ENCODE results near the gene SLC4A5. TPM values are rescaled to one million over a fixed set of nuclear protein-coding genes. Genes with fewer than 3 reads are reported as not detected.

SLC4A5 gene
- total RNA-seq, 4 donors from 2014 or later, result 18.3 to 94.5 (median 59.8) TPM

DNA sequence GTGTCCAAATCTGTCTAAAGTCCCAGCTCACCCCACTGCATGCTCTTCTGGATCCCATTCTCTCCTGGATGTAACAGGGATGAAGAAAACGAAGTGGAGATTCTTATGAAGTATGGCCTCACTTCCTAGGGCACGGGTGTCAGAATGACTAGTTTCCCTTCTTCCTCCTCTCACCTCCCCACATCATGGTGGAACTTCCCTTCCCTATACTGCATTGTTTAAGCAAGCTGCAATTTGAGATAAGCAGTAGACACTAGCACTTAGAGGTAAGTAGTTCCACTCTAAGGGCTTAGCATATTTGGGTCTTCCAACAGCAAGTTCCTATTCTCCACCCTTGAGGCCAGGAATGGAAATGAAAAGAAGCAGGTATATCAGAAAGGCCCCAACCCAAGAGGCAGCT lies 29.7 kb downstream of the SLC4A5 start:
- no peak for TF ChIP-seq POLR2A (IDR thresholded peaks at IDR 0.05)
- TF ChIP-seq, protein P1, sequence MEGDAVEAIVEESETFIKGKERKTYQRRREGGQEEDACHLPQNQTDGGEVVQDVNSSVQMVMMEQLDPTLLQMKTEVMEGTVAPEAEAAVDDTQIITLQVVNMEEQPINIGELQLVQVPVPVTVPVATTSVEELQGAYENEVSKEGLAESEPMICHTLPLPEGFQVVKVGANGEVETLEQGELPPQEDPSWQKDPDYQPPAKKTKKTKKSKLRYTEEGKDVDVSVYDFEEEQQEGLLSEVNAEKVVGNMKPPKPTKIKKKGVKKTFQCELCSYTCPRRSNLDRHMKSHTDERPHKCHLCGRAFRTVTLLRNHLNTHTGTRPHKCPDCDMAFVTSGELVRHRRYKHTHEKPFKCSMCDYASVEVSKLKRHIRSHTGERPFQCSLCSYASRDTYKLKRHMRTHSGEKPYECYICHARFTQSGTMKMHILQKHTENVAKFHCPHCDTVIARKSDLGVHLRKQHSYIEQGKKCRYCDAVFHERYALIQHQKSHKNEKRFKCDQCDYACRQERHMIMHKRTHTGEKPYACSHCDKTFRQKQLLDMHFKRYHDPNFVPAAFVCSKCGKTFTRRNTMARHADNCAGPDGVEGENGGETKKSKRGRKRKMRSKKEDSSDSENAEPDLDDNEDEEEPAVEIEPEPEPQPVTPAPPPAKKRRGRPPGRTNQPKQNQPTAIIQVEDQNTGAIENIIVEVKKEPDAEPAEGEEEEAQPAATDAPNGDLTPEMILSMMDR (IDR thresholded peaks at IDR 0.05), result no peak
- Histone ChIP-seq H3K4me3 (replicated peaks in 1 of 3) (no peak overlapping the region), H3K27me3 (no peaks in the 10 kb centered on the region), H3K4me1 (peaks cover 41 to 46% of the 10 kb centered on the region in 2 donors), H3K36me3 (no peaks in the 10 kb centered on the region), H3K27ac (peak overlapping the region; percentile 55 to 64 (median 60)), H3K9me3 (no peaks in the 10 kb centered on the region)
- DNase-seq, result no peak
- intact Hi-C loops (cut with DNase I), result no loop called here
- 72 to 75% methylated on average over 2 of the region's 2 CpGs for WGBS, 2 donors

DNA sequence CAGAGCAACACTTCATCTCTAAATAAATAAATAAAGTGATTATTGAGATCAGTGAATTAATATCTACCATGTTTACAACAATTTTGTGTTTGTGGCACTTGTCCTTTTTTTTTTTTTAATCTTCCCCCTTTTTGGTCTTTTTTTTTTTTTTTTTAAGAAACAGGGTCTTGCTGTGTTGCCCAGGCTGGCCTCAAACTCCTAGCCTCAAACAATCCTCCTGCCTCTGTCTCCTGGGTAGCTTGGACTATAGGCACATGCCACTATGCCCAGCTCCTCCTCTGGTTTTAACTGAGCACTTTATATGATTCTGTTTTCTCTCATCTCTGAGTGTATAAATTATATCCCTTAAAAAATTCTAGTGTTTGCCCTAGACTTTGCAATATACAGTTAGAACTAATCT lies 30.3 kb downstream of the SLC4A5 start:
- Histone ChIP-seq H3K27me3 (no peaks in the 10 kb centered on the region), H3K27ac (no peak overlapping the region), H3K9me3 (no peaks in the 10 kb centered on the region), H3K36me3 (no peaks in the 10 kb centered on the region), H3K4me1 (peaks cover 38 to 41% of the 10 kb centered on the region in 2 donors), H3K4me3 (replicated peaks in 1 of 3) (no peak overlapping the region)
- intact Hi-C loops (cut with DNase I), result no loop called here
- no peak for DNase-seq
- TF ChIP-seq, protein P1 (IDR thresholded peaks at IDR 0.05), result no peak
- TF ChIP-seq POLR2A (IDR thresholded peaks at IDR 0.05), result no peak

DNA sequence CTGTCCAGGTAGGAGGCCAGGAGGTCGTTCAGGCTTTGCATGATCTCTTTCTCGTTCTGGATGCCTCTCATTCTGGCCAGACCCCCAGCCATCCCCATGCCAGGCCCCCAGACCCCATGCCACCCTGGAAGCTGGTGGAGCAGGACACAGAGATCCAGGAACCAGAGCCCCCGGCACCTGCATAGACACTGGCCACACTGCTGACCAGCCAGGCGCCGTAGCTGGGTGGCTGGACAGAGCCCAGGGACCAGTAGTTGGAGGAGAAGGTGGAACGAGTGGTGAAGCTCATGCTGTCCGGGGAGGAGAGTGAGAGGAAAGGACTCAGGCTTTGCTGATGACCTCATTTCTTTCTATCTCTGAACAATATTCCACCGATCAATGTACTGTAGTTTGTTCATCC lies 35.5 kb downstream of the SLC4A5 start:
- Histone ChIP-seq H3K4me3 (replicated peaks in 1 of 3) (no peak overlapping the region), H3K36me3 (no peaks in the 10 kb centered on the region), H3K27me3 (no peaks in the 10 kb centered on the region), H3K27ac (no peak overlapping the region), H3K9me3 (no peaks in the 10 kb centered on the region), H3K4me1 (peaks cover 10 to 14% of the 10 kb centered on the region in 2 donors)
- intact Hi-C loops (cut with DNase I), result no loop called here
- TF ChIP-seq, protein P1 (IDR thresholded peaks at IDR 0.05), result no peak
- TF ChIP-seq POLR2A (IDR thresholded peaks at IDR 0.05), result no peak
- WGBS, 2 donors, result 91 to 93% methylated on average over 8 of the region's 8 CpGs
- DNase-seq, result no peak

DNA sequence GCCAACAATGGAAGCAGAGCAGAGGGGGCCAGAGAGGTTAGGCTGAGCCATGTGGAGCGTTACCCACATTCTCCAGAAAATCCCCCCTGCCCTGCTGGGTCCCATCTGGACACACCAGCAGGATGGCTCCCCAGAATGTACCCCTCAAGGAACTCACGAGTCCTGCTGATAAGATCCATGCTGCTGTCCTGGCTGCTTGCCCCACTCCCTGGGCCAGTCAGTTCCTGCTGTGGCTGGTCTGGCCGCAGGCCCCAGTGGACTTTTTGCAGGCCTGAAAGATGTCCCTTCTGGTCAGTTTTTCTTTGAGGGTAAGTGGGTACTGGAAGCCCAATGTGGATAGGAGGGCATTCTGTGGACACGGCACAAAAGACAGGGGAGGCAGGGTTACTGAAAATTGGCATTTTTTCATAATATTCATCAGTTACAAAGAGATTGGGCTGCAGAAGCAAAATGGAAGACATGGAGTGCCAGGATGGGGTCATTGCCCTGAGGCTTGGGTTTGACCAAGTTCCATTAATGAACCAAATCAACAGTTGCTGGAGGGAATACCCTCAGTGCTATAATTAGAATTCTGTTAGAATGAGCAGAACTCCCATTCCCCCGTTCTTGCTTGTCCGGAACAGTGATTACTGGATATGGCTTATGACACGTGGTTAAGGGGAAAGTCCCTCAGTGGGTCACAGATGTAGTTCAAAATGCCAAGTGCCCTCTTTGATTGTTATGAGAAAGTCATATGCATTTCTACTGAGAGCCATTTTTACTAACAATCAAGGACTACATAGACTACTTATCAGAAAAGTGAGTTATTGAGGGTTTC lies 38.7 kb downstream of the SLC4A5 start:
- 61 to 63% methylated on average over 7 of the region's 7 CpGs for WGBS, 2 donors

DNA sequence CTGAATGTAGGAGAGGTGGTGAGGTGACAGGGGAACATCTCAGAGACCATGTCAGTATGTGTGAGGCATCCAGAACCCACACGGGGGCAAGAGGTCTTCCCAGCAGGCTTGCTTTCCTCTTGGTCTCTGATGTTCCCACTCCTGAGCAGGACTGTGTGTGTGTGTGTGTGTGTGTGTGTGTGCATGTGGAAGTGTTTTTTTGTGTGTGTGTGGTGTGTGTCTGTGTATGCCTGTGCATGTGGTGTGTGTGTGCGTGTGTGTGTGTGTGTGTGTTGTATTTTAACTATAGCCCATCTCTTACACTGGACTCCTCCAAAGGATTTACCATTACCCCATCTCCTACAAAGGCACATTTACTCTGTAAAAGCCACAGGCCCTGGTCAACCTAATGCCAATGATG lies 40.4 kb downstream of the SLC4A5 start:
- intact Hi-C loops (cut with DNase I), result no loop called here
- Histone ChIP-seq H3K9me3 (no peaks in the 10 kb centered on the region), H3K27ac (no peak overlapping the region), H3K27me3 (no peaks in the 10 kb centered on the region), H3K4me3 (replicated peaks in 1 of 3) (no peak overlapping the region), H3K4me1 (peaks cover 10 to 14% of the 10 kb centered on the region in 2 donors), H3K36me3 (no peaks in the 10 kb centered on the region)
- no peak for DNase-seq
- TF ChIP-seq, protein P1 (IDR thresholded peaks at IDR 0.05), result no peak
- no peak for TF ChIP-seq POLR2A (IDR thresholded peaks at IDR 0.05)
- 93 to 96% methylated on average over 2 of the region's 2 CpGs for WGBS, 2 donors

More for the DNA sequence above, 38.7 kb downstream of the SLC4A5 start:
- Histone ChIP-seq H3K4me3 (replicated peaks in 1 of 3) (no peak overlapping the region), H3K4me1 (peaks cover 10 to 14% of the 10 kb centered on the region in 2 donors), H3K9me3 (no peaks in the 10 kb centered on the region), H3K27ac (peak overlapping the region; percentile 26 to 55 (median 30)), H3K27me3 (no peaks in the 10 kb centered on the region), H3K36me3 (no peaks in the 10 kb centered on the region)
- intact Hi-C loops (cut with DNase I), result no loop called here
- no peak for TF ChIP-seq POLR2A (IDR thresholded peaks at IDR 0.05)
- TF ChIP-seq, protein P1 (IDR thresholded peaks at IDR 0.05), result no peak
- peak; percentile 18 to 51 for DNase-seq

Measured in thyroid gland (tissue), 4 donors.